Chondrocyte (in vitro differentiated cells): ENCODE results near the gene ADCY1. TPM values are rescaled to one million over a fixed set of nuclear protein-coding genes. Genes with fewer than 3 reads are reported as not detected.
A peak's percentile ranks its signal among the peaks of the same experiment; 100 is the strongest.

Source experiments
- DNase-seq: peaks from one replicate; pipeline ENCODE4 v3.0.0; 2021; ENCODE audit warnings: mixed read lengths, low spot score
- H3K27ac Mint-ChIP-seq: one replicate; pipeline ENCODE4 v1.8.0; 2021; ENCODE audit warnings: mild to moderate bottlenecking, moderate library complexity, mixed read lengths; ENCODE audit not compliant: unreplicated experiment
- H3K27me3 Mint-ChIP-seq: 2 replicates; pipeline ENCODE4 v1.8.0; 2021; ENCODE audit warnings: low read depth, mixed read lengths
- H3K36me3 Mint-ChIP-seq: 2 replicates; pipeline ENCODE4 v1.8.0; 2021; ENCODE audit warnings: low read depth, mixed read lengths
- H3K4me1 Mint-ChIP-seq: 2 replicates; pipeline ENCODE4 v1.8.0; 2021; ENCODE audit warnings: low read depth, mild to moderate bottlenecking, mixed read lengths
- H3K4me3 Mint-ChIP-seq: one replicate; pipeline ENCODE4 v1.8.0; 2021; ENCODE audit warnings: mild to moderate bottlenecking, moderate library complexity, mixed read lengths; ENCODE audit not compliant: unreplicated experiment
- H3K9me3 Mint-ChIP-seq: 2 replicates; pipeline ENCODE4 v1.8.0; 2021; ENCODE audit warnings: low read depth, mixed read lengths
- total RNA-seq: library from RNA; stranded (reverse); gene quantifications from 3 replicates; pipeline ENCODE4 v1.2.1, GENCODE V29; 2021
- TF ChIP-seq, protein P1 (sequence below): fragments of 200-600 bp; sonication (generic); IDR thresholded peaks from 2 replicates; pipeline ENCODE4 v1.5.0; 2021; ENCODE audit warnings: antibody characterized with exemption, mild to moderate bottlenecking, moderate library complexity

The ADCY1 gene
- total RNA-seq, 1 donor from 2014 or later, result 0.50 TPM

DNA sequence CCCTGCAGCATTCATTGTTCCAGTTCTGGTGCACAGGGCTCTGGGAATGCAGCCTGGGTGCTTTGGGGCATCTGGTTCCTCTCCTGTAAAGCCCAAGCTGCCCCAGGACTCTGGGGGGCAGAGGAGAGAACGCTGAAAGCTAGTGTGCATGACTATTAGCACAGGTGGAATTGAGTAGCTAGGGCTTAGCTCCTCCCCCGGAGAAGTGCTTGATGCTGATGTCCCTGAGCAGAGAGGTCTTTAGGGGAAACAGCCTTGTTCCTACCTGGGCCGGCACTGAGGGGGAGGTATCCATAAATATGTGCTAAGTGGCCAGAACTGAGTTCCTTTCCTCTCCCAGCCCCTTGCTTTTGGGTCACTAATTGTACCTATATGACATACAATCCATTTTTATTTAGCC, 3.9 kb downstream of the ADCY1 start:
- Mint-ChIP-seq H3K36me3 (no peaks in the 10 kb centered on the region), H3K4me1 (peaks cover 10% of the 10 kb centered on the region), H3K9me3 (no peaks in the 10 kb centered on the region), H3K4me3 (no peak overlapping the region), H3K27me3 (peaks cover 44% of the 10 kb centered on the region), H3K27ac (no peak overlapping the region)
- DNase-seq, result no peak
- TF ChIP-seq, protein P1, sequence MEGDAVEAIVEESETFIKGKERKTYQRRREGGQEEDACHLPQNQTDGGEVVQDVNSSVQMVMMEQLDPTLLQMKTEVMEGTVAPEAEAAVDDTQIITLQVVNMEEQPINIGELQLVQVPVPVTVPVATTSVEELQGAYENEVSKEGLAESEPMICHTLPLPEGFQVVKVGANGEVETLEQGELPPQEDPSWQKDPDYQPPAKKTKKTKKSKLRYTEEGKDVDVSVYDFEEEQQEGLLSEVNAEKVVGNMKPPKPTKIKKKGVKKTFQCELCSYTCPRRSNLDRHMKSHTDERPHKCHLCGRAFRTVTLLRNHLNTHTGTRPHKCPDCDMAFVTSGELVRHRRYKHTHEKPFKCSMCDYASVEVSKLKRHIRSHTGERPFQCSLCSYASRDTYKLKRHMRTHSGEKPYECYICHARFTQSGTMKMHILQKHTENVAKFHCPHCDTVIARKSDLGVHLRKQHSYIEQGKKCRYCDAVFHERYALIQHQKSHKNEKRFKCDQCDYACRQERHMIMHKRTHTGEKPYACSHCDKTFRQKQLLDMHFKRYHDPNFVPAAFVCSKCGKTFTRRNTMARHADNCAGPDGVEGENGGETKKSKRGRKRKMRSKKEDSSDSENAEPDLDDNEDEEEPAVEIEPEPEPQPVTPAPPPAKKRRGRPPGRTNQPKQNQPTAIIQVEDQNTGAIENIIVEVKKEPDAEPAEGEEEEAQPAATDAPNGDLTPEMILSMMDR, result no peak

DNA sequence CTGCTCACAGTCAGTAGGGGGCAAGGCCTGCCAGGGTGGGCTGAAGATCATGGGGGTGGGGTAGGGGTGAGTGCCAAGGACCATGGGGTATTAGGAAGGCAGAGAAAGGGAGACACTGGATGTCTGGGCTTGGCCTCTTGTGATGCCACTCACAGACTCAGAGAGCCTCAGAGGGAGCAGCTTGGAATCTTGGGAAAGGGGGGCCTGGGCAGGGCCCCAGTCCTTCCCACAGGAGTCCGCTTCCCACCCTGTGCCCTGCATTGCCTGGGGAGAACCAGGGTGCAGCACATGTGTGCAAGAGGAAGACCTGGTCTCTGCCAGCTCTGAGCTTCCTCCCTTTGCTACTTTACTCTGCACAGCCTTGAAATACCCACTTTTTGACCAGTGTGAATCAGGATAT, 4.3 kb downstream of the ADCY1 start:
- Mint-ChIP-seq H3K9me3 (no peaks in the 10 kb centered on the region), H3K36me3 (no peaks in the 10 kb centered on the region), H3K27ac (no peak overlapping the region), H3K4me3 (no peak overlapping the region), H3K4me1 (peaks cover 8% of the 10 kb centered on the region), H3K27me3 (peaks cover 41% of the 10 kb centered on the region)
- no peak for DNase-seq
- TF ChIP-seq, protein P1, result no peak

DNA sequence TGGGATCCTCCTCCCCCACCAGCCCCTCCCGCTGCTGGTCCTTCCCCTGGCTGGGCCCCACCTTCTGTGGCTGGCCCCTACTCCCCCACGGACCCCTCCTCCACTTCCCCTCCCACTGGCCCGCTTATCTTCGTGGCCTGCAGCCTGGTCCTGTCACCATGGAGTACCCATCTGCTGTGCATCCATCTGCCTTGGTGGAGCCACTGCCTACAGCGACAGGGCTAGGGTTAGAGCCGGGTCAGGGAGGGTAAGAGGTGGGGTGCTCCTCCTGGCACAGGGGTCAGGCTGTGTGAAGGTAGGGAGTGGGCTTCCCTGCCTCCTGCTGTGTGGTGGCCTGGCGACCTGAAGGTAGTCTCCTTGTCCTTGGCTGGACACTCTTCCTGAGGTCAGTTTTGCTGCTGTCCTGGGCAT, 5.2 kb downstream of the ADCY1 start:
- Mint-ChIP-seq H3K27ac (no peak overlapping the region), H3K9me3 (no peaks in the 10 kb centered on the region), H3K4me3 (no peak overlapping the region), H3K27me3 (peaks cover 36% of the 10 kb centered on the region), H3K36me3 (no peaks in the 10 kb centered on the region), H3K4me1 (peaks cover 3% of the 10 kb centered on the region)
- DNase-seq, result no peak
- TF ChIP-seq, protein P1, result no peak

DNA sequence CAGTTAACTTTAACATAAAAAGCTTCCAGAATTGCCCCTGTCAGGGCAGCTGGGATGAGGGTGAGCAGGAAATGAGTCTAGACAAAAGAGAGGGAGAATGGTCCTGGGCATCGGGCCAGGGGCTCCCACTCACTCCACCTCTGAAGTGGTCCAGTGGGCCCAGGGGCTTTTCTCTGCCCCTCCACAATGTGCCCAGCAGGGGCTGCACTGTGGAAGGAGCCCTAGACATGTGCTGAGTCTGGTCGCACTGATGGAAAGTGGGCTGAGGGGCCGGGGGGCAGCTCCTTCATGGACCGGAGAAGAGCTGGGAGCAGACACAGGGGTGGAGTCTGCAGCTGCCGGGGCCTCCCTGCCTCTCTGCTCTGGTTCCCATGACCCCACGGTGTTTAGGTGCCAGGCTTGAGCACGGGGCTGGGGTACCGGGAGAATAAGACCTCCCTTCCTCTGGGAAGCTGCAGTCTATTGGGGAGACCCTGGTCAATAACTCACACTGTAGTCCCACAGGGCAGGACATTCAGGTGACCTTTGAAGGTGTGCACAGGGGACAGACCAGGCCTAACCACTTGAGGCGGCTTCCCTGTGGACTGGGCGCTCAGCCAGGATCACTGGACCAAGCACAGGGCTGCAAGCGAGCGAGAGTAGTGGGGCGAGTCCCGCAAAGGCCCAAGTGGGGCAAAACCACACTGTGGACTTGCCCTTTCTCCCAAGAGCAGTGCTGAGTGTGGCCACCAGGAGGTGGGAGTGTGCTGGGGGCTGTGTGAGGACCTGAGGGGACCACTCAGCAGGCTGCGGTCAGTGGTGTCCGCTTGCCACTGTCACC, 6.1 kb downstream of the ADCY1 start:
- Mint-ChIP-seq H3K36me3 (no peaks in the 10 kb centered on the region), H3K27ac (no peak overlapping the region), H3K4me3 (no peak overlapping the region), H3K9me3 (no peaks in the 10 kb centered on the region), H3K4me1 (peaks cover under 1% of the 10 kb centered on the region), H3K27me3 (peaks cover 32% of the 10 kb centered on the region)
- DNase-seq, result no peak
- TF ChIP-seq, protein P1, result peak; percentile 62

DNA sequence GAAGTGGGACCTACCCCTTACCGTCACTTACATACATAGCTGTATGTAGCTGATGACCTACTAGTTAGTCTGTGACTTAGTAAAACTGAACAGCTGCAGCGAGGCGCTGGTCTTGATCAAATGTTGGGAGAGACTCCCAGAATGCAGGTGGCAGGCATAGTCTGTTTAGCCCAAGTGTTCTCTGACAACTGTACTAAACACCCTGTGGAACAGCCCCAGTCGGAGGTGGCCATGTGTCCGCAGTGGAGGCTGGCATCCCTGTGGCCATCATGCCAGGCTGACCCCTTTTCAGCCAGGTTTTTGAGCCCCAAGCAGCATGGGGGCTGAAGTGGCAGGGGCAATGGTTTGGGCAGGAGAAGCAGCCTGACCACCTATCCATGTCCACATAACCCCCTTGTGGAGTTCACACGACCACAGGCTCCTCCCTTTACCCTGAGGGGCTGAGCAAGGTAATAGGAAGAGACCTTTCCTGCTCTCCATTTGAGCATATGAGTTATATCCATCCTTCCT, 7.2 kb downstream of the ADCY1 start:
- Mint-ChIP-seq H3K4me3 (no peak overlapping the region), H3K36me3 (no peaks in the 10 kb centered on the region), H3K4me1 (no peaks in the 10 kb centered on the region), H3K27me3 (peaks cover 28% of the 10 kb centered on the region), H3K9me3 (no peaks in the 10 kb centered on the region), H3K27ac (no peak overlapping the region)
- no peak for DNase-seq
- TF ChIP-seq, protein P1, result no peak
